Sigmoid colon (tissue), 7 donors: ENCODE data around the gene SLC39A11. TPM values are rescaled to one million over a fixed set of nuclear protein-coding genes. Genes with fewer than 3 reads are reported as not detected.
"Not testable (repeated sequence)": the region's sequence is repeated elsewhere in the genome, so short reads cannot be mapped to it uniquely, and the experiment has no call there.

Experiments used
- DNase-seq: peaks from one replicate; pipeline ENCODE4 v3.0.0-alpha.2; 2019
- H3K27ac ChIP-seq, 4 donors: fragments of 200-600 bp; sonication (generic); one replicate each; pipeline ENCODE4 v1.5.1; 2016 to 2019; ENCODE audit warnings: mild to moderate bottlenecking in 1 of 4
- H3K27me3 ChIP-seq, 3 donors: fragments of 200-600 bp; sonication (generic); one replicate each; pipeline ENCODE4 v1.5.1; 2019; ENCODE audit warnings: mild to moderate bottlenecking in 1 of 3
- H3K36me3 ChIP-seq, 4 donors: fragments of 200-600 bp; sonication (generic); one replicate each; pipeline ENCODE4 v1.5.1; 2016 to 2019
- H3K4me1 ChIP-seq, 4 donors: fragments of 200-600 bp; sonication (generic); one replicate each; pipeline ENCODE4 v1.5.1; 2017 to 2019
- H3K4me3 ChIP-seq, 4 donors: fragments of 200-600 bp; sonication (generic); one replicate each; pipeline ENCODE4 v1.5.1; 2017 to 2019; ENCODE audit warnings: mild to moderate bottlenecking in 2 of 4, moderate library complexity in 1 of 4
- H3K9me3 ChIP-seq, 4 donors: fragments of 200-600 bp in 3 of 4; sonication (generic) in 3 of 4; one replicate each; pipeline versions ENCODE4 v1.5.1 to v1.6.1; 2013 to 2019
- CTCF ChIP-seq, 4 experiments: fragments of 450-650 bp in 3 of 4; fragments of 200-600 bp in 1 of 4; IDR thresholded peaks; one replicate each; pipeline ENCODE4 v1.5.1; 2016 to 2019; ENCODE audit warnings: antibody characterized with exemption in 4 of 4, mild to moderate bottlenecking in 3 of 4, moderate library complexity in 2 of 4
- EP300 ChIP-seq, 4 donors: sonication (generic); formaldehyde crosslinking; IDR thresholded peaks; one replicate each; pipeline ENCODE4 v1.6.1; 2017; ENCODE audit warnings: antibody characterized with exemption in 4 of 4
- POLR2A ChIP-seq, 2 donors: fragments of 450-650 bp; IDR thresholded peaks; one replicate each; pipeline ENCODE4 v1.6.1; 2016; ENCODE audit warnings: antibody characterized with exemption in 2 of 2, mild to moderate bottlenecking in 2 of 2, moderate library complexity in 2 of 2
- POLR2AphosphoS5 ChIP-seq, 4 donors: sonication (generic); formaldehyde crosslinking; IDR thresholded peaks; one replicate each; pipeline ENCODE4 v1.6.1; 2017; ENCODE audit warnings: antibody characterized with exemption in 4 of 4
- WGBS, 2 donors: extraction: QIAGEN DNeasy Blood & Tissue Kit; methylation state at CpG; one replicate each; pipeline ENCODE4 v1.1.7; 2013; 5-methylcytosine and 5-hydroxymethylcytosine counted together
- intact Hi-C: fragments of 100-400 bp; cut with DNase I; formaldehyde crosslinking; loops from one replicate; pipeline ENCODE4 v1.15.1; 2023
- polyA plus RNA-seq, 3 donors: library from polyadenylated mRNA; stranded (reverse); fragments of 200-250 nt; gene quantifications; one replicate each; pipeline ENCODE4 v1.2.3, GENCODE V29; 2013
- total RNA-seq, 4 donors: library from RNA; depleted of rRNA; stranded (reverse); fragments of >200 nt; gene quantifications; one replicate each; pipeline ENCODE4 v1.1.0, GENCODE V29; 2016
- donor health status: healthy with polysubstance abuse.
- donor health status: Bipolar disorder and iron deficiency.
- donor health status: healthy.

Gene SLC39A11
- total and polyA plus RNA-seq, 7 donors: 7.6 to 16.4 (median 8.4) TPM

GRCh38 chr17:72998343-72998742 is 94.1 kb downstream of the SLC39A11 start:
- H3K4me1 ChIP-seq: no peaks in the 10 kb centered on the region
- no peaks in the 10 kb centered on the region for H3K27me3 ChIP-seq
- 17 to 67% methylated on average over 1 of the region's 1 CpG for WGBS, 2 donors
- H3K36me3 ChIP-seq: no peaks in the 10 kb centered on the region
- intact Hi-C loops: no loop called here
- no peak for DNase-seq
- H3K27ac ChIP-seq: no peak overlapping the region
- no peak overlapping the region for H3K4me3 ChIP-seq
- TF ChIP-seq EP300 (IDR thresholded peaks at IDR 0.05) (no peak), POLR2A (IDR thresholded peaks at IDR 0.05) (no peak), POLR2AphosphoS5 (IDR thresholded peaks at IDR 0.05) (no peak), CTCF (IDR thresholded peaks at IDR 0.05) (no peak)
- H3K9me3 ChIP-seq: no peaks in the 10 kb centered on the region

- Histone ChIP-seq H3K4me3 (no peak overlapping the region), H3K27ac (no peak overlapping the region), H3K36me3 (no peaks in the 10 kb centered on the region), H3K27me3 (no peaks in the 10 kb centered on the region), H3K9me3 (no peaks in the 10 kb centered on the region), H3K4me1 (no peaks in the 10 kb centered on the region)
- 92 to 93% methylated on average over 6 of the region's 6 CpGs for WGBS, 2 donors
- DNase-seq: no peak
- no peak for TF ChIP-seq CTCF (IDR thresholded peaks at IDR 0.05)
- TF ChIP-seq POLR2A (IDR thresholded peaks at IDR 0.05): no peak
- TF ChIP-seq POLR2AphosphoS5 (IDR thresholded peaks at IDR 0.05): no peak
- no peak for TF ChIP-seq EP300 (IDR thresholded peaks at IDR 0.05)
- intact Hi-C loops: no loop called here
These were observed 94.9 kb downstream of the SLC39A11 start for GRCh38 chr17:72997559-72997958.

GRCh38 chr17:72996791-72997190 is 95.7 kb downstream of the SLC39A11 start:
- no peaks in the 10 kb centered on the region for H3K36me3 ChIP-seq
- DNase-seq: no peak
- intact Hi-C loops: no loop called here
- no peak overlapping the region for H3K4me3 ChIP-seq
- H3K9me3 ChIP-seq: no peaks in the 10 kb centered on the region
- no peaks in the 10 kb centered on the region for H3K4me1 ChIP-seq
- TF ChIP-seq EP300 (IDR thresholded peaks at IDR 0.05) (no peak), POLR2A (IDR thresholded peaks at IDR 0.05) (no peak), POLR2AphosphoS5 (IDR thresholded peaks at IDR 0.05) (no peak), CTCF (IDR thresholded peaks at IDR 0.05) (no peak)
- no peaks in the 10 kb centered on the region for H3K27me3 ChIP-seq
- H3K27ac ChIP-seq: no peak overlapping the region
- WGBS, 2 donors: 95% methylated on average over 4 of the region's 4 CpGs

GRCh38 chr17:72995008-72995656 is 97.4 kb downstream of the SLC39A11 start:
- Histone ChIP-seq H3K4me3 (no peak overlapping the region), H3K4me1 (no peaks in the 10 kb centered on the region), H3K27ac (no peak overlapping the region), H3K27me3 (no peaks in the 10 kb centered on the region), H3K36me3 (no peaks in the 10 kb centered on the region), H3K9me3 (no peaks in the 10 kb centered on the region)
- TF ChIP-seq POLR2AphosphoS5 (IDR thresholded peaks at IDR 0.05) (no peak), CTCF (IDR thresholded peaks at IDR 0.05) (no peak), POLR2A (IDR thresholded peaks at IDR 0.05) (no peak), EP300 (IDR thresholded peaks at IDR 0.05) (no peak)
- intact Hi-C loops: no loop called here
- no peak for DNase-seq
- 97% methylated on average over 1 of the region's 1 CpG for WGBS, 2 donors

- DNase-seq, H3K4me3 ChIP-seq, H3K36me3 ChIP-seq, H3K9me3 ChIP-seq, H3K27ac ChIP-seq, H3K27me3 ChIP-seq, H3K4me1 ChIP-seq, intact Hi-C loops: not testable (repeated sequence)
- 65 to 75% methylated on average over 6 of the region's 6 CpGs for WGBS, 2 donors
These were observed 99.6 kb downstream of the SLC39A11 start for GRCh38 chr17:72992783-72993467.
